Keratinocyte (primary cell): ENCODE measurements around the gene CCDC69. TPM values are rescaled to one million over a fixed set of nuclear protein-coding genes. Genes with fewer than 3 reads are reported as not detected.

Experiments used
- DNase-seq: peaks from one replicate; pipeline ENCODE4 v3.0.0-alpha.2; 2011; ENCODE audit warnings: low read depth, missing footprints, low spot score
- FAIRE-seq: peaks from 2 replicates; lab custom pipeline; 2011; peaks lifted over from hg19 to GRCh38; lab: Jason Lieb, UNC
- H2AFZ ChIP-seq: 2 replicates; pipeline ENCODE4 v1.6.0; 2012; ENCODE audit warnings: low read length, control low read depth, inconsistent platforms; ENCODE audit not compliant: control insufficient read depth
- H3K27ac ChIP-seq: 2 replicates; pipeline ENCODE4 v1.5.1; 2011; ENCODE audit warnings: low read length; ENCODE audit not compliant: control insufficient read depth, insufficient read depth
- H3K27me3 ChIP-seq: 3 replicates; pipeline ENCODE4 v1.6.0; 2011; ENCODE audit warnings: low read length; ENCODE audit not compliant: control insufficient read depth, insufficient read depth; ENCODE audit errors: extremely low read depth
- H3K36me3 ChIP-seq, 2 experiments: 2 replicates in 1 of 2; 3 replicates in 1 of 2; pipeline ENCODE4 v1.5.1; 2011; ENCODE audit warnings: low read length in 2 of 2, mild to moderate bottlenecking in 1 of 2; ENCODE audit not compliant: control insufficient read depth in 2 of 2, insufficient read depth in 2 of 2; ENCODE audit errors: extremely low read depth in 1 of 2
- H3K4me1 ChIP-seq: 3 replicates; pipeline ENCODE4 v1.5.1; 2011; ENCODE audit warnings: low read length; ENCODE audit not compliant: control insufficient read depth, insufficient read depth; ENCODE audit errors: extremely low read depth
- H3K4me2 ChIP-seq: 3 replicates; pipeline ENCODE4 v1.6.0; 2011; ENCODE audit warnings: low read depth, low read length; ENCODE audit not compliant: control insufficient read depth, insufficient read depth; ENCODE audit errors: extremely low read depth
- H3K4me3 ChIP-seq, 3 experiments: fragments of 200-600 bp in 1 of 3; sonication (generic) in 1 of 3; 2 replicates in 2 of 3; 3 replicates in 1 of 3; pipeline ENCODE4 v1.5.1; 2011 to 2016; ENCODE audit warnings: low read length in 3 of 3, mild to moderate bottlenecking in 3 of 3, control low read depth in 2 of 3, inconsistent platforms in 1 of 3, low read depth in 1 of 3, mixed read lengths in 1 of 3, mixed run types in 1 of 3, moderate library complexity in 1 of 3; ENCODE audit not compliant: control insufficient read depth in 2 of 3, insufficient read depth in 2 of 3; ENCODE audit errors: extremely low read depth in 1 of 3
- H3K79me2 ChIP-seq: 2 replicates; pipeline ENCODE4 v1.6.0; 2012; ENCODE audit warnings: low read length; ENCODE audit not compliant: control insufficient read depth, insufficient read depth
- H3K9ac ChIP-seq: 3 replicates; pipeline ENCODE4 v1.6.0; 2011; ENCODE audit warnings: low read length; ENCODE audit not compliant: control insufficient read depth, insufficient read depth; ENCODE audit errors: extremely low read depth
- H3K9me1 ChIP-seq: 3 replicates; pipeline ENCODE4 v1.6.0; 2011; ENCODE audit warnings: low read length; ENCODE audit not compliant: control insufficient read depth, insufficient read depth; ENCODE audit errors: extremely low read depth
- H3K9me3 ChIP-seq: 2 replicates; pipeline ENCODE4 v1.5.1; 2012; ENCODE audit warnings: low read depth, low read length; ENCODE audit not compliant: control insufficient read depth
- H4K20me1 ChIP-seq: 3 replicates; pipeline ENCODE4 v1.6.0; 2011; ENCODE audit warnings: low read length; ENCODE audit not compliant: control insufficient read depth, insufficient read depth; ENCODE audit errors: extremely low read depth
- CTCF ChIP-seq, 3 experiments: IDR thresholded peaks in 1 of 3; conservative IDR thresholded peaks in 1 of 3; optimal IDR thresholded peaks in 1 of 3; 2 replicates in 2 of 3; 3 replicates in 1 of 3; pipeline versions ENCODE3 to v1.5.1; 2011; ENCODE audit warnings: low read length in 3 of 3, mild to moderate bottlenecking in 3 of 3, moderate library complexity in 2 of 3, control low read depth in 1 of 3, inconsistent platforms in 1 of 3; ENCODE audit not compliant: insufficient read depth in 2 of 3; ENCODE audit errors: extremely low read depth in 1 of 3
- EZH2 ChIP-seq: IDR thresholded peaks from one replicate; pipeline ENCODE4 v1.6.1; 2012; ENCODE audit warnings: inconsistent platforms, mild to moderate bottlenecking, low read length, moderate library complexity
- dilution Hi-C: fragments of 300-500 bp; cut with MboI; formaldehyde crosslinking; loops from one replicate; pipeline ENCODE4 v1.7.0; 2020; ENCODE audit warnings: low sequenced_read_pairs; ENCODE audit not compliant: extremely low pct_ligation_motif_present
- polyA plus RNA-seq, 5 experiments: library from polyadenylated mRNA; depleted of rRNA in 3 of 5; stranded (reverse) in 3 of 5; stranded (forward) in 1 of 5; unstranded in 1 of 5; fragments of >200 nt; gene quantifications; 1 replicate in 1 of 5; 2 replicates in 3 of 5; 3 replicates in 1 of 5; pipeline versions ENCODE4 v1.2.1 to v1.2.3, GENCODE V29; 2011 to 2012; ENCODE audit warnings: missing spikeins in 2 of 5, low read depth in 1 of 5, low replicate concordance in 1 of 5

Gene CCDC69
- polyA plus RNA-seq, 1 donor (not counting 4 experiments of a cell fraction or from before 2014, with no cell fraction given): 4.1 TPM

- Histone ChIP-seq H3K4me2 (no peak overlapping the region), H3K9ac (no peak overlapping the region), H4K20me1 (no peaks in the 10 kb centered on the region), H2AFZ (no peak overlapping the region), H3K36me3 (no peaks in the 10 kb centered on the region), H3K79me2 (no peaks in the 10 kb centered on the region), H3K4me1 (no peaks in the 10 kb centered on the region), H3K27me3 (peaks cover 6% of the 10 kb centered on the region), H3K9me1 (no peaks in the 10 kb centered on the region), H3K4me3 (no peak overlapping the region), H3K9me3 (no peaks in the 10 kb centered on the region), H3K27ac (no peak overlapping the region)
- DNase-seq (no peak), FAIRE-seq (no peak)
- no peak for TF ChIP-seq EZH2
- TF ChIP-seq CTCF (optimal IDR thresholded peaks at IDR 0.05 in 1 of 3, IDR thresholded peaks at IDR 0.05 in 1 of 3, conservative IDR thresholded peaks at IDR 0.05 in 1 of 3; ENCODE audit: extremely low read depth in 1 of 3, insufficient read depth in 2 of 3, low read length in 3 of 3): no peak
- dilution Hi-C loops: no loop called here
Observed at GRCh38 chr5:151147033-151147432, 76.9 kb downstream of the CCDC69 start.

GRCh38 chr5:151146061-151146460, 77.8 kb downstream of the CCDC69 start:
- no peak for DNase-seq
- H3K36me3 ChIP-seq: no peaks in the 10 kb centered on the region
- no peaks in the 10 kb centered on the region for H4K20me1 ChIP-seq
- TF ChIP-seq CTCF (optimal IDR thresholded peaks at IDR 0.05 in 1 of 3, IDR thresholded peaks at IDR 0.05 in 1 of 3, conservative IDR thresholded peaks at IDR 0.05 in 1 of 3; ENCODE audit: extremely low read depth in 1 of 3, insufficient read depth in 2 of 3, low read length in 3 of 3): no peak
- no peak for TF ChIP-seq EZH2
- H3K4me3 ChIP-seq: no peak overlapping the region
- H3K9ac ChIP-seq: no peak overlapping the region
- H3K4me2 ChIP-seq: no peak overlapping the region
- H3K27me3 ChIP-seq: peaks cover 11% of the 10 kb centered on the region
- H3K9me3 ChIP-seq: no peaks in the 10 kb centered on the region
- H3K9me1 ChIP-seq: no peaks in the 10 kb centered on the region
- FAIRE-seq: no peak
- peaks cover 6% of the 10 kb centered on the region for H3K4me1 ChIP-seq
- H3K79me2 ChIP-seq: no peaks in the 10 kb centered on the region
- dilution Hi-C loops: no loop called here
- no peak overlapping the region for H3K27ac ChIP-seq
- H2AFZ ChIP-seq: no peak overlapping the region
